Measurements from ENCODE around the gene DNM3.

DNA sequence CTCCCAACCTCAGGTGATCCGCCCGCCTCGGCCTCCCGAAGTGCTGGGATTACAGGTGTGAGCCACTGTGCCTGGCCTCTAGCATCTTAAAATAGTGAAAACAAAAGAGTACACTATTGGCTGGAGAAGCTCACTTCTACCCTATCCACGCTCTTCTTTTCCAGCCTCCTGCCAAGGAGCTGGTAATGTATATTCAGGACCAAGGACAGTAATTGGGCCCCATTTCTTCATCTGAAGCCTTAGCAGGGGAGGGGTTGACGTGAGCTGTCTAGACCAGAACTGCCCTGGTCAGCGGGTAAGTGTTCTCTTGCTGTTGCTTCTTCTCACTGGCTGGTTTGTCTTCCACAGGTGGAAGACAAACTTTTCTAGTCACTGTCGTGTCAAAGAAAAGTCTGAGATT lies 70.2 kb downstream of the DNM3 start:
- TF ChIP-seq, protein P1, sequence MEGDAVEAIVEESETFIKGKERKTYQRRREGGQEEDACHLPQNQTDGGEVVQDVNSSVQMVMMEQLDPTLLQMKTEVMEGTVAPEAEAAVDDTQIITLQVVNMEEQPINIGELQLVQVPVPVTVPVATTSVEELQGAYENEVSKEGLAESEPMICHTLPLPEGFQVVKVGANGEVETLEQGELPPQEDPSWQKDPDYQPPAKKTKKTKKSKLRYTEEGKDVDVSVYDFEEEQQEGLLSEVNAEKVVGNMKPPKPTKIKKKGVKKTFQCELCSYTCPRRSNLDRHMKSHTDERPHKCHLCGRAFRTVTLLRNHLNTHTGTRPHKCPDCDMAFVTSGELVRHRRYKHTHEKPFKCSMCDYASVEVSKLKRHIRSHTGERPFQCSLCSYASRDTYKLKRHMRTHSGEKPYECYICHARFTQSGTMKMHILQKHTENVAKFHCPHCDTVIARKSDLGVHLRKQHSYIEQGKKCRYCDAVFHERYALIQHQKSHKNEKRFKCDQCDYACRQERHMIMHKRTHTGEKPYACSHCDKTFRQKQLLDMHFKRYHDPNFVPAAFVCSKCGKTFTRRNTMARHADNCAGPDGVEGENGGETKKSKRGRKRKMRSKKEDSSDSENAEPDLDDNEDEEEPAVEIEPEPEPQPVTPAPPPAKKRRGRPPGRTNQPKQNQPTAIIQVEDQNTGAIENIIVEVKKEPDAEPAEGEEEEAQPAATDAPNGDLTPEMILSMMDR (conservative IDR thresholded peaks at IDR 0.05; ENCODE audit: low read depth, low read length): no peak
- TF ChIP-seq EZH2 (IDR thresholded peaks at IDR 0.05; ENCODE audit: borderline replicate concordance, low read depth, low read length, poor library complexity, severe bottlenecking): no peak

All from A673 (cell line).